Esophagus muscularis mucosa (tissue), 3 donors: Measurements from ENCODE around the gene MEN1.
A peak's percentile ranks its signal among the peaks of the same experiment; 100 is the strongest.

Source experiments
- CTCF ChIP-seq, 3 experiments: fragments of 200-600 bp in 2 of 3; fragments of 450-650 bp in 1 of 3; sonication (generic) in 2 of 3; IDR thresholded peaks; one replicate each; pipeline ENCODE4 v1.5.1; 2017 to 2019; ENCODE audit warnings: antibody characterized with exemption in 3 of 3, mild to moderate bottlenecking in 2 of 3, moderate library complexity in 1 of 3
- POLR2AphosphoS5 ChIP-seq, 2 donors: sonication (generic); formaldehyde crosslinking; IDR thresholded peaks; one replicate each; pipeline ENCODE4 v1.6.1; 2017; ENCODE audit warnings: antibody characterized with exemption in 2 of 2

- TF ChIP-seq CTCF (IDR thresholded peaks at IDR 0.05): peak in 1 of 3 experiments; percentile 6
- TF ChIP-seq POLR2AphosphoS5 (IDR thresholded peaks at IDR 0.05): peak; percentile 92 to 99
These were observed 31.7 kb downstream of the MEN1 start, which contains the start of gene SF1 for GRCh38 chr11:64778473-64779298.
